Neural progenitor cell (in vitro differentiated cells): ENCODE measurements around the gene ZKSCAN1.

Experiments
- CTCF ChIP-seq: fragments of 200-600 bp; sonication (generic); IDR thresholded peaks from 2 replicates; pipeline ENCODE4 v1.5.1; 2017; ENCODE audit warnings: antibody characterized with exemption, mild to moderate bottlenecking
- EZH2 ChIP-seq: fragments of 200-600 bp; sonication (generic); IDR thresholded peaks from 2 replicates; pipeline ENCODE4 v1.6.1; 2017; ENCODE audit warnings: antibody characterized with exemption, mild to moderate bottlenecking, moderate library complexity
- EZH2phosphoT487 ChIP-seq: fragments of 200-600 bp; sonication (generic); IDR thresholded peaks from 2 replicates; pipeline ENCODE4 v1.6.1; 2017; ENCODE audit warnings: antibody characterized with exemption

DNA sequence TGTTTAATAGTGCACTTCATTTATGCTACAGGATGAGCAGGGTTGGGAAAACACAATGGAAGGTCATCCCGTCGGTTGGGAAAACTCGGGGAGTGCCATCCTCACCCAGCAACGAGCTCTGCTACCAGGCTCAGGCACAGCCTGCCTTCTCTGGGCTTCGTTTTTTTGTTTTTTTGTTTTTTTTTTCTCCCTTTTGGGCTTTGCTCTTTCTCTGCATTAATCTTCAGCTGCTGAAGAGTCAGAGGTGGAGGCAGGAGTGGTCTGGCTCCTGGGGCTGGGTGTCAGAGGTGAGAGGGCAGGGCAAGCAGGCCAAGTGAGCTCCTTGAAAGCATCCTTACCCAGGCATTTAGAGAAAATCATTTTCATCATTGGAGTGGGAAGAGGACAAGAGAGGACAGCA is 54.6 kb downstream of the ZKSCAN1 start:
- TF ChIP-seq CTCF, result no peak
- no peak for TF ChIP-seq EZH2
- no peak for TF ChIP-seq EZH2phosphoT487
